DND-41 (cell line): ENCODE measurements around the gene PTPRN2.

Experiments
- ATAC-seq: fragments of 200-7000 bp; cut with Tn5 transposase; 3 replicates; pipeline ENCODE4 v1.9.1; 2021; ENCODE audit warnings: low read depth; ENCODE audit not compliant: insufficient read depth
- DNase-seq: peaks from one replicate; pipeline ENCODE4 v3.0.0-alpha.2; 2020
- H2AFZ ChIP-seq: 2 replicates; pipeline ENCODE4 v1.6.0; 2012; ENCODE audit warnings: low read depth, low read length
- H3K27ac ChIP-seq: 2 replicates; pipeline ENCODE4 v1.5.1; 2012; ENCODE audit warnings: low read length, inconsistent platforms
- H3K27me3 ChIP-seq: fragments of 200-600 bp; sonication (generic); 2 replicates; pipeline ENCODE4 v1.6.0; 2012; ENCODE audit warnings: low read length, mild to moderate bottlenecking, inconsistent platforms; ENCODE audit not compliant: insufficient read depth, poor library complexity
- H3K36me3 ChIP-seq: 2 replicates; pipeline ENCODE4 v1.5.1; 2012; ENCODE audit warnings: low read length, inconsistent platforms; ENCODE audit not compliant: insufficient read depth
- H3K4me1 ChIP-seq: 2 replicates; pipeline ENCODE4 v1.5.1; 2012; ENCODE audit warnings: mild to moderate bottlenecking, low read length; ENCODE audit not compliant: insufficient read depth
- H3K4me2 ChIP-seq: 2 replicates; pipeline ENCODE4 v1.6.0; 2012; ENCODE audit warnings: mild to moderate bottlenecking, moderate library complexity, low read length, inconsistent platforms; ENCODE audit not compliant: insufficient read depth
- H3K4me3 ChIP-seq, 2 experiments: fragments of 200-600 bp in 1 of 2; shearing (Covaris generic) in 1 of 2; 2 replicates each; pipeline ENCODE4 v1.5.1; 2012 to 2016; ENCODE audit warnings: inconsistent platforms in 2 of 2, low read length in 2 of 2, mild to moderate bottlenecking in 2 of 2, low read depth in 1 of 2, moderate library complexity in 1 of 2
- H3K79me2 ChIP-seq: 2 replicates; pipeline ENCODE4 v1.6.0; 2012; ENCODE audit warnings: low read length, inconsistent platforms; ENCODE audit not compliant: insufficient read depth
- H3K9ac ChIP-seq: 2 replicates; pipeline ENCODE4 v1.6.0; 2012; ENCODE audit warnings: low read depth, mild to moderate bottlenecking, inconsistent platforms, low read length, moderate library complexity
- H3K9me3 ChIP-seq: 2 replicates; pipeline ENCODE4 v1.5.1; 2012; ENCODE audit warnings: low read length, moderate library complexity, mild to moderate bottlenecking, inconsistent platforms; ENCODE audit not compliant: insufficient read depth, severe bottlenecking
- H4K20me1 ChIP-seq: 2 replicates; pipeline ENCODE4 v1.6.0; 2012; ENCODE audit warnings: low read length; ENCODE audit not compliant: insufficient read depth
- CTCF ChIP-seq: IDR thresholded peaks from 2 replicates; pipeline ENCODE4 v1.5.1; 2012; ENCODE audit warnings: borderline replicate concordance, low read length, moderate library complexity, mild to moderate bottlenecking; ENCODE audit not compliant: poor library complexity, severe bottlenecking; ENCODE audit errors: extremely low read depth
- EZH2 ChIP-seq: IDR thresholded peaks from 3 replicates; pipeline ENCODE4 v1.6.1; 2012; ENCODE audit warnings: borderline replicate concordance, low read depth, mild to moderate bottlenecking, moderate library complexity, low read length, inconsistent platforms; ENCODE audit not compliant: severe bottlenecking

PTPRN2 gene

DNA sequence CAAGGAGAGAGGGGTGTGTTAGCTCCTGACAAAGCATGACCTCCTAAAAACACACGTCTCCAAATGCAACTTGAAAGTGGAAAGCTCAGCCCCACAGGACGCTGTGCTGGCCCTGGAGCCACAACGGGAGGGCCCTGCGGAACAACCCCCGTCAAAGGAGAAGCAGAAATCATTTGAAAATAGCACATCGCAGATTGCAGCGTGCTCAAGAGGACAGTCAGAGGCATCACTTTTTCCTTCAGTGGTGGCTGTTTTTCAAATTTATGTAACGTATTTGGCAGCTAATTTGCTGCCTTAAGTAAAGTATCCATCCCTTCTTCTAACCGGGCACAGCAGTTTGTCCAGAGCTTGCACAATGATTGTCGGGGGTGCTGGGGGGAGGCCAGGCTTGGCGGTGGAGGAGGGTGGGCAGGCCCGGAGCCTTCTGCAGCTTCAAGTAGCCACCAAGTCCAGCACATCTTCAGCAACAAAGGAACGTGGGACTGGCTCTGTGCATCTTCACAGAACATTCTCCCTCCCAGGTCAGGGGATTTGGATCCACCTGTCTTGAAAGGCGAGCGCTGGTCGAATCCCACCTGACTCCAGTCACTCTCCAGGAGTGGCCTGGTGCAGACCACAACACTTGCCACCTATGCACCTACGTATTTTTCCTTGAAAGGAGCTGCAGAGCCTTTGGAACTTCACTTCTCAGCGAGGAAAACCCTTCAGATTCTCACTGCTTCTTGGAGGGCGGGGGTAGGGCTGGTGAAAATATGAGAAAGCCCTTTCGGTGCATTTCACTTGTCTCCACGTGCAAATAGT is 904.5 kb downstream of the PTPRN2 start:
- Histone ChIP-seq H3K36me3 (peaks cover 89% of the 10 kb centered on the region), H3K4me2 (peak overlapping the region; percentile 24; the same call in 1 of the 2 replicates), H3K9me3 (no peaks in the 10 kb centered on the region), H2AFZ (no peak overlapping the region), H3K27ac (peak overlapping the region; percentile 32), H3K9ac (no peak overlapping the region), H3K27me3 (no peaks in the 10 kb centered on the region), H3K79me2 (peaks cover 99% of the 10 kb centered on the region), H3K4me1 (peaks cover 89% of the 10 kb centered on the region), H4K20me1 (peaks cover 13% of the 10 kb centered on the region), H3K4me3 (no peak overlapping the region)
- TF ChIP-seq EZH2 = no peak
- no peak for TF ChIP-seq CTCF
- ATAC-seq (no peak), DNase-seq (peak; percentile 2)

DNA sequence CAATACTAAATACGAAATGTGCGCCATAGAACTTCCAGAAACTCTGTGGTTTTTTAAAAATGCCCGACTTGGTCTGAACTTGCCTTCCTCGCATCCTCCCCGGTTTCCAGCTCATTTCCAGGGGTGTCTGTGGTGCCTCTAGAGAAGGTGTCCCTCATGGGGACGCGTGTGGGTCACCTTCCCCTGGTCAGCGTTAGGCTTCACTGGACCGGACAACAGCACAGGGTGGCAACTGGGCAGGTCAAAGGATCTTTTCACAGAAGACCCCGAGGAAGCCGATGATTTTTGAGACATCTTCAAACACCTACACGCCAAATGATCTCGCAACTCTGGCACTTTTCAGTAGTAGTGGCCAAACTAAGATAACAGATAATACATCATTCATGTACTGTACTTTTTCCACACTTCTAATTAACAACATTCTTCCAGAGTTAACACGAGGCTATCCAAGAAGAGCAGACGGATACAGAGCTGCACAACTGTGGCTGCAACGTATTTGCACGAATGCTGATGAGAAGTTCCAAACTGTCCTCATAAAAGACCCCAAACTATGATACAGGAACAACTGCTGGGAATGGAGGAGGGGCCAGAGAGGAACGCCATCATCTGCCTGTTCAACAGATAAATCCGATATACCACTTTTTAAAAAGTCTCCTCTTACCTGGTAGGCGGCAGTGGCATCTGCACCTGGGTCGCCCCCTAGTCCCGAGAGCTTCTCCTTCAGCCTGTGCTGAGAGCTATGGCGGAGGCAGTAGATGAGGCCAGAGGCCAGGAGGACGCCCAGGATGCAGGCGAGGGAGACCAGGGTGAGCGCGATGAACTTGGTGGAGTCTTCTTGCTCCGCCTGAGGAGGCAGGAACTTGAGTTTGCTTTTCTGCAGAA is 905.3 kb downstream of the PTPRN2 start:
- DNase-seq = peak; percentile 2
- peaks cover 12% of the 10 kb centered on the region for H4K20me1 ChIP-seq
- ATAC-seq = no peak
- no peak overlapping the region for H2AFZ ChIP-seq
- peak overlapping the region; percentile 24; the same call in 1 of the 2 replicates for H3K4me2 ChIP-seq
- peak overlapping the region; percentile 32 for H3K27ac ChIP-seq
- H3K36me3 ChIP-seq = peaks cover 86% of the 10 kb centered on the region
- H3K27me3 ChIP-seq = no peaks in the 10 kb centered on the region
- TF ChIP-seq EZH2 (no peak), CTCF (no peak)
- H3K9me3 ChIP-seq = no peaks in the 10 kb centered on the region
- H3K4me3 ChIP-seq = no peak overlapping the region
- H3K9ac ChIP-seq = no peak overlapping the region
- H3K4me1 ChIP-seq = peaks cover 89% of the 10 kb centered on the region
- H3K79me2 ChIP-seq = peaks cover 99% of the 10 kb centered on the region

DNA sequence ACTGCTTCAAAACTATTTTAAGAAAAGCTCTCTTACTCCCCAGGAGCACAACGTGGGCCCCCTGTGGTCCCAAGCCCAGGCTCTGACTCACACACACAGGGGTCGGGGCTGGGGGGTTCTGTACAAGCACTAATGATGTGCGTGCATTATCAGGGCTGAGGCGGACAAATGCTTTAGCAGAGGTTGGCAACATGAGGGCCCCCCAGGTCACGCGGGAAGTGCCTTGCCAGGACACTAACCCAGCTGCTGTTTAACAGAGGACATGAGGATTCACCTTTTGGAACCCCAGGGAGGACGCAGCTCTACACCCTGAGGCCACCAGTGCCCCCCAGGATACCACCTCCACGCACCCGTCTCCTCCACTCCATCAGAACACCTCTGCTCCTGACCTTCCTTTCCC is 908.0 kb downstream of the PTPRN2 start:
- peaks cover 8% of the 10 kb centered on the region for H4K20me1 ChIP-seq
- peaks cover 99% of the 10 kb centered on the region for H3K79me2 ChIP-seq
- H3K4me3 ChIP-seq = no peak overlapping the region
- H3K4me2 ChIP-seq = peak overlapping the region; percentile 38
- no peak for TF ChIP-seq EZH2
- TF ChIP-seq CTCF = no peak
- peak overlapping the region; percentile 70 for H3K27ac ChIP-seq
- H3K4me1 ChIP-seq = peaks cover 94% of the 10 kb centered on the region
- DNase-seq = peak; percentile 33
- no peak for ATAC-seq
- H2AFZ ChIP-seq = no peak overlapping the region
- H3K9ac ChIP-seq = peak overlapping the region; percentile 19; the same call in 1 of the 2 replicates
- no peaks in the 10 kb centered on the region for H3K9me3 ChIP-seq
- no peaks in the 10 kb centered on the region for H3K27me3 ChIP-seq
- H3K36me3 ChIP-seq = peaks cover 89% of the 10 kb centered on the region
